HCT116 (cell line): ENCODE results near the gene GH2. TPM values are rescaled to one million over a fixed set of nuclear protein-coding genes. Genes with fewer than 3 reads are reported as not detected.

Experiments
- total RNA-seq: library from RNA; stranded (reverse); gene quantifications from one replicate; pipeline ENCODE4 v1.2.1, GENCODE V29; 2021; ENCODE audit not compliant: unreplicated experiment

Gene GH2
- total RNA-seq, 1 experiment from 2014 or later: not detected

Other genes starting within 250 kb of the GH2 start
- 8.4 TPM for gene LIMD2, start 181.8 kb downstream of the GH2 start, total RNA-seq
- gene STRADA, start 140.1 kb downstream of the GH2 start, total RNA-seq: 38.0 TPM
- 117 TPM for gene CCDC47, start 108.3 kb downstream of the GH2 start, total RNA-seq
- gene DDX42, start 107.8 kb downstream of the GH2 start, total RNA-seq: 174 TPM
- 193 TPM for gene PSMC5, start 54.5 kb downstream of the GH2 start, total RNA-seq
- 70.9 TPM for gene FTSJ3, start 54.3 kb downstream of the GH2 start, total RNA-seq
- 168 TPM for gene SMARCD2, start 39.3 kb downstream of the GH2 start, total RNA-seq
- not detected for gene CSH2, start 8.3 kb downstream of the GH2 start, total RNA-seq
- gene CSH1, start 14.6 kb upstream of the GH2 start, total RNA-seq: not detected
- gene CSHL1, start 29.3 kb upstream of the GH2 start, total RNA-seq: not detected
- gene GH1, start 36.9 kb upstream of the GH2 start, total RNA-seq: not detected
- 0.59 TPM for gene CD79B, start 50.4 kb upstream of the GH2 start, total RNA-seq
- 2.7 TPM for gene SCN4A, start 91.0 kb upstream of the GH2 start, total RNA-seq
- not detected for gene PRR29, start 116.4 kb upstream of the GH2 start, total RNA-seq
- 0.61 TPM for gene ICAM2, start 138.7 kb upstream of the GH2 start, total RNA-seq
- gene ERN1, start 248.2 kb upstream of the GH2 start, total RNA-seq: 28.2 TPM